Osteocyte (in vitro differentiated cells): ENCODE measurements around the gene BID. TPM values are rescaled to one million over a fixed set of nuclear protein-coding genes. Genes with fewer than 3 reads are reported as not detected.

Source experiments
- DNase-seq: peaks from one replicate; pipeline ENCODE4 v3.0.0; 2021; ENCODE audit warnings: mixed read lengths; ENCODE audit not compliant: unreplicated experiment; ENCODE audit errors: extremely low spot score
- H3K27ac Mint-ChIP-seq: one replicate; pipeline ENCODE4 v1.8.0; 2021; ENCODE audit warnings: mild to moderate bottlenecking, mixed read lengths; ENCODE audit not compliant: unreplicated experiment
- H3K27me3 Mint-ChIP-seq: one replicate; pipeline ENCODE4 v1.8.0; 2021; ENCODE audit warnings: mixed read lengths; ENCODE audit not compliant: unreplicated experiment
- H3K36me3 Mint-ChIP-seq: one replicate; pipeline ENCODE4 v1.8.0; 2021; ENCODE audit warnings: mixed read lengths; ENCODE audit not compliant: unreplicated experiment
- H3K4me1 Mint-ChIP-seq: one replicate; pipeline ENCODE4 v1.8.0; 2021; ENCODE audit warnings: mixed read lengths; ENCODE audit not compliant: unreplicated experiment
- H3K4me3 Mint-ChIP-seq: one replicate; pipeline ENCODE4 v1.8.0; 2021; ENCODE audit warnings: mild to moderate bottlenecking, moderate library complexity, mixed read lengths; ENCODE audit not compliant: unreplicated experiment
- H3K9me3 Mint-ChIP-seq: one replicate; pipeline ENCODE4 v1.8.0; 2021; ENCODE audit warnings: mixed read lengths; ENCODE audit not compliant: unreplicated experiment
- total RNA-seq: library from RNA; stranded (reverse); gene quantifications from 2 replicates; pipeline ENCODE4 v1.2.1, GENCODE V29; 2021
- TF ChIP-seq, protein P1 (sequence below): fragments of 200-600 bp; sonication (generic); IDR thresholded peaks from 2 replicates; pipeline ENCODE4 v1.5.0; 2021; ENCODE audit warnings: antibody characterized with exemption, mild to moderate bottlenecking, moderate library complexity

Gene BID
- total RNA-seq, 1 donor from 2014 or later, result 11.6 TPM

DNA sequence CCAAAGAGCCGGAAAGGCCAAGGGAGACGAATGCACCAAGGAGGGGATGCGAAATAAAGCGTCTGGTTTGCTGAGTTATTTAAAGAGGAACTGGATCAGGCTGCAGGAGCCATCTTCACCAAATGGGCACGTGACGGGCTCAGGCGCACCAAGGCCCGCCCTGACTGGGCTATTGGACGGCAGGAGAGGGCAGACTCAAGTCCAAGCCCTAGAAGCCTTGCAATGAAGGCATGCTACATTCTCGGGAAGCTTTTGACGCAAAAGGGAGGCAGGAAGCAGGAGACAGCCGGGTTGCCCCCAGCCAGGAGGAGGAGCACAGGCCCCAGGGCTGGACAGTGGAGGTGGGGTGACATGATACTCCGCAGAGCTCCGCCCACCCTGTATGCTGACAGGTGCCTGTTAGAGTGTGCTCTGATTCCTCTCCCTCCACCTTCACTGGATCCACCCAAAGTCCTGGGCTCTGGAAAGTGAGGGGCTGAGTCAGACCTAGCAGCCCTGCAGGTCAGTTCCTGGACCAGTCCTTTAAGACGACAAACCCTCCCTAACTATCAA, 41.5 kb upstream of the BID start:
- Mint-ChIP-seq H3K4me1 (no peaks in the 10 kb centered on the region), H3K9me3 (no peaks in the 10 kb centered on the region), H3K36me3 (peaks cover 21% of the 10 kb centered on the region), H3K27ac (no peak overlapping the region), H3K4me3 (no peak overlapping the region), H3K27me3 (no peaks in the 10 kb centered on the region)
- DNase-seq, result no peak
- TF ChIP-seq, protein P1, sequence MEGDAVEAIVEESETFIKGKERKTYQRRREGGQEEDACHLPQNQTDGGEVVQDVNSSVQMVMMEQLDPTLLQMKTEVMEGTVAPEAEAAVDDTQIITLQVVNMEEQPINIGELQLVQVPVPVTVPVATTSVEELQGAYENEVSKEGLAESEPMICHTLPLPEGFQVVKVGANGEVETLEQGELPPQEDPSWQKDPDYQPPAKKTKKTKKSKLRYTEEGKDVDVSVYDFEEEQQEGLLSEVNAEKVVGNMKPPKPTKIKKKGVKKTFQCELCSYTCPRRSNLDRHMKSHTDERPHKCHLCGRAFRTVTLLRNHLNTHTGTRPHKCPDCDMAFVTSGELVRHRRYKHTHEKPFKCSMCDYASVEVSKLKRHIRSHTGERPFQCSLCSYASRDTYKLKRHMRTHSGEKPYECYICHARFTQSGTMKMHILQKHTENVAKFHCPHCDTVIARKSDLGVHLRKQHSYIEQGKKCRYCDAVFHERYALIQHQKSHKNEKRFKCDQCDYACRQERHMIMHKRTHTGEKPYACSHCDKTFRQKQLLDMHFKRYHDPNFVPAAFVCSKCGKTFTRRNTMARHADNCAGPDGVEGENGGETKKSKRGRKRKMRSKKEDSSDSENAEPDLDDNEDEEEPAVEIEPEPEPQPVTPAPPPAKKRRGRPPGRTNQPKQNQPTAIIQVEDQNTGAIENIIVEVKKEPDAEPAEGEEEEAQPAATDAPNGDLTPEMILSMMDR, result no peak

- H3K27ac Mint-ChIP-seq, result no peak overlapping the region
- TF ChIP-seq, protein P1, result no peak
- no peaks in the 10 kb centered on the region for H3K9me3 Mint-ChIP-seq
- H3K4me3 Mint-ChIP-seq, result no peak overlapping the region
- no peak for DNase-seq
- H3K36me3 Mint-ChIP-seq, result peaks cover 24% of the 10 kb centered on the region
- H3K27me3 Mint-ChIP-seq, result no peaks in the 10 kb centered on the region
- no peaks in the 10 kb centered on the region for H3K4me1 Mint-ChIP-seq
These were observed 40.6 kb upstream of the BID start for GRCh38 chr22:17814830-17815229.

- Mint-ChIP-seq H3K27me3 (no peaks in the 10 kb centered on the region), H3K9me3 (no peaks in the 10 kb centered on the region), H3K27ac (no peak overlapping the region), H3K4me3 (no peak overlapping the region), H3K4me1 (no peaks in the 10 kb centered on the region), H3K36me3 (peaks cover 22% of the 10 kb centered on the region)
- DNase-seq, result no peak
- TF ChIP-seq, protein P1, result no peak
These were observed 39.8 kb upstream of the BID start for GRCh38 chr22:17814084-17814483.

GRCh38 chr22:17811119-17811518, 36.9 kb upstream of the BID start:
- Mint-ChIP-seq H3K4me3 (no peak overlapping the region), H3K4me1 (no peaks in the 10 kb centered on the region), H3K9me3 (no peaks in the 10 kb centered on the region), H3K27me3 (no peaks in the 10 kb centered on the region), H3K36me3 (peaks cover 25% of the 10 kb centered on the region), H3K27ac (no peak overlapping the region)
- no peak for DNase-seq
- TF ChIP-seq, protein P1, result no peak

DNA sequence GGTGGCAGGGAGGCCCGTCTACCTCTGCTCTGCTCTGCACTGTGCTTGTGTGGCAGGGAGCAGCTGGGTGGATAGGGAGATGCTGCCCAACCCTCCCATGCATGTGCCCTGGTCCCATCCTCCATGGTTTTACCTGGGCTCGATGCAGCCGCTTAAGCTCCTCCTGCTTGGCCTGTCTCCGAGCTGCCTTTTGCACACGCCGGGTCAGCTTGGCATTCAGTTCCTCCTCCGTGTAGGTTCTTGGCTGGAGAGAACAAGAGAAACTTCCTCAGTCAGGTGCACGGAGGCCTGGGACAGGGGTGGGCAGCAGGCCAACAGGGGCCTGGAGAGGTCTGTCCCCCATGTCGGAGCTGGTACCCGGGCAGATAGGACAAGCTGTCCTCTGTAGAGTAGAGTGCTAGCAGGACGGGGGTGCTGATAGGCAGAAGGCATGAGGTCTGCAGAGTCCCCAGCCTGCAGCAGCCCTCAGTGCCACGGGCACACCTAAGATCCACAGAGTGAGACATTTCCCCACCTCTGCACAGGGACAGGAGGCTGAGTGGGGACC, 36.4 kb upstream of the BID start:
- no peak for DNase-seq
- Mint-ChIP-seq H3K9me3 (no peaks in the 10 kb centered on the region), H3K27ac (no peak overlapping the region), H3K4me3 (no peak overlapping the region), H3K4me1 (no peaks in the 10 kb centered on the region), H3K27me3 (no peaks in the 10 kb centered on the region), H3K36me3 (peaks cover 24% of the 10 kb centered on the region)
- TF ChIP-seq, protein P1, result no peak
